VCaP (cell line): ENCODE measurements around the gene PAX5.
A peak's percentile ranks its signal among the peaks of the same experiment; 100 is the strongest.

Source experiments
- H3K27ac ChIP-seq: fragments of 450-650 bp; 2 replicates; pipeline ENCODE4 v1.5.1; 2017
- TF ChIP-seq, protein P1 (sequence below): fragments of 450-650 bp; conservative IDR thresholded peaks from 2 replicates; pipeline ENCODE4 v1.5.1; 2017; ENCODE audit warnings: mild to moderate bottlenecking, moderate library complexity

The PAX5 gene

DNA sequence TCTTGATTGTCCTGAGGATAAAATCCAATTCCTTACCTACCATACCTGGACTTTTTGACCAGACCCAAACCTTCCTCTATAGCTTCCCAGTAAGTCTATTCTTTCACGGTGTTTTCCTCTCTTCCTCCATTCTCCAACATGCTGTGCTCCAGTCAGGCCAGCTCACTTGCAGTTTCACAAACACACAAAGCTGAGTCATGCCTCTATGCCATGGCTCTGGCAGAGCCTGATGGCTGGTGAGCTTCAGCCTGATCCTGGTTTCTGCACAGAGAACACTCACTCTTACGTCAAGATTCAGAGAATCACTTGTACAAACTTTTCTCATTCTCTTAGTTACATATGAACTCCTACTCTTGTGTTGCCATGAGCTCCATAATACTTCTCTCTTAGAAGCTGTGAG is 27.7 kb upstream of the PAX5 start:
- H3K27ac ChIP-seq: no peak overlapping the region
- TF ChIP-seq, protein P1, sequence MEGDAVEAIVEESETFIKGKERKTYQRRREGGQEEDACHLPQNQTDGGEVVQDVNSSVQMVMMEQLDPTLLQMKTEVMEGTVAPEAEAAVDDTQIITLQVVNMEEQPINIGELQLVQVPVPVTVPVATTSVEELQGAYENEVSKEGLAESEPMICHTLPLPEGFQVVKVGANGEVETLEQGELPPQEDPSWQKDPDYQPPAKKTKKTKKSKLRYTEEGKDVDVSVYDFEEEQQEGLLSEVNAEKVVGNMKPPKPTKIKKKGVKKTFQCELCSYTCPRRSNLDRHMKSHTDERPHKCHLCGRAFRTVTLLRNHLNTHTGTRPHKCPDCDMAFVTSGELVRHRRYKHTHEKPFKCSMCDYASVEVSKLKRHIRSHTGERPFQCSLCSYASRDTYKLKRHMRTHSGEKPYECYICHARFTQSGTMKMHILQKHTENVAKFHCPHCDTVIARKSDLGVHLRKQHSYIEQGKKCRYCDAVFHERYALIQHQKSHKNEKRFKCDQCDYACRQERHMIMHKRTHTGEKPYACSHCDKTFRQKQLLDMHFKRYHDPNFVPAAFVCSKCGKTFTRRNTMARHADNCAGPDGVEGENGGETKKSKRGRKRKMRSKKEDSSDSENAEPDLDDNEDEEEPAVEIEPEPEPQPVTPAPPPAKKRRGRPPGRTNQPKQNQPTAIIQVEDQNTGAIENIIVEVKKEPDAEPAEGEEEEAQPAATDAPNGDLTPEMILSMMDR: no peak

DNA sequence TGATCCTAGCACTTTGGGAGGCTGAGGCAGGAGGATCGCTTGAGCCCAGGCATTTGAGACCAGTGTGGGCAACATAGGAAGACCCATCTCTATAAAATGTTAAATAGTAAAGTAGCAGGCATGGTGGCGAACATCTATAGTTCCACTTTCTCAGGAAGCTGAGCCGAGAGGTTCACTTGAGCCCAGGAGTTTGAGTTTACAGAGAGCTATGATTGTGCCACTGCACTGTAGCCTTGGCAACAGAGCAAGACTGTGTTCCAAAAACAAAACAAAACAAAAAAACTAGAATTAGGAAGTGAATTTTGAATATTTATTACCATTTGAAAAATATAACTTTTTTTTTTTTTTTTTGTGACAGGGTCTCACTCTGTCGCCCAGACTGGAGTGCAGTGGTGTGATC is 26.8 kb upstream of the PAX5 start:
- TF ChIP-seq, protein P1: no peak
- no peak overlapping the region for H3K27ac ChIP-seq

DNA sequence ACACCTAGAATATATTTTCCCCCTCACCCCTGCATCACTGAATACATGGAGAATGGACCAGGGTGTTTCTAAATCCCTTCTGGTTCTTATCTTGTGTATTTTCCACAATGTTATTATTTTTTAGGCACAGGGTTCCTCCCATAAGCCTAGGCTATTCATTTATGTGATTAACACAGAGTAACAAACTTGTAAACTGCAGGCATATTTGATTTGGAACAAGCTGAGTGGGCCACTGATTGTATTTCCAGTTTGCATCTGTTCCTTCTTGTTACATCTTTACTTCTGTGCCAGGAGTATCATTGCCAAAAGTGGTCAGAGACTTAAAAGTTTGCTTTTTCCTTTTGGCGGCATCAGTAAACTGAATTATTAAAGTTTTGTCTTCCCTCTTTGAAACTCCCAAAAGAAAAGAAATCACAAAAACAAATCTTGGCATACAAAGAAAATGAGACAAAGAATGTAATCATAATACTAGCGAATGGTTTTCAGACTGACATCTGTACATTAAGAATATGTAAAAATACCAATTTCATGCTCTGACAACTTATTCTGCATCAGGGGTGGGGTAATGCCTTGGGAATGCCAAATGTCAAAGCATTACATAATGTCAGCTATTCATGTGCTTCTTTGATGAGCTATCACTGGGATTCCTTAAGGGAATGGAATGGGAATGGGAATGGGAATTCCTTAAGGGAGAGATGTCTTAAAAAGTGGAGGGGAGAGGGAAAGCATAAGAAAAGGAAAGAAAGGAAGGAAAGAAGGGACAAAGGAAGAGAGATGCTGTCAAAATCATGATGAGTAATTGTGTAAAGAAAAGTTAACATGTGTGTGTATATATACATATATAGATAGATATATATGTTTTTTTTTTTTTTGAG is 22.2 kb upstream of the PAX5 start:
- peak overlapping the region; percentile 90 for H3K27ac ChIP-seq
- TF ChIP-seq, protein P1: no peak

DNA sequence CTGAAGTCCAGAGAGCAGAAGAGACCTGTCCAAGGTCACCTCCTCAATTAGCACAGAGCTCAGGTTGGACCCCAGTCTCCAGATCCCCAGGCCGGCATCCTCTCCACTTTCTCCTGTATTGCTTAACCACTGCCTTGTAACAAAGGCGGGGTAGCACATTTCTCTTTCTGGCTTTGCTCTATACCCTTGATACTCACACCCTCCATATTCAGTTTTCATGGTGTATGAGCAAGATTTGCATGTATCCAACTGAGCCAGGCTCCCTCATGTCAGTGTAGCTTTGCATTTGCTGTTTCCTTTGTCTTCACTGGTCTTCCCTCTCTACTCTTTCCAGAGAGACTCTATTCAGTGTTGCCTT is 20.3 kb upstream of the PAX5 start:
- peak overlapping the region; percentile 90; the same call in 1 of the 2 replicates for H3K27ac ChIP-seq

DNA sequence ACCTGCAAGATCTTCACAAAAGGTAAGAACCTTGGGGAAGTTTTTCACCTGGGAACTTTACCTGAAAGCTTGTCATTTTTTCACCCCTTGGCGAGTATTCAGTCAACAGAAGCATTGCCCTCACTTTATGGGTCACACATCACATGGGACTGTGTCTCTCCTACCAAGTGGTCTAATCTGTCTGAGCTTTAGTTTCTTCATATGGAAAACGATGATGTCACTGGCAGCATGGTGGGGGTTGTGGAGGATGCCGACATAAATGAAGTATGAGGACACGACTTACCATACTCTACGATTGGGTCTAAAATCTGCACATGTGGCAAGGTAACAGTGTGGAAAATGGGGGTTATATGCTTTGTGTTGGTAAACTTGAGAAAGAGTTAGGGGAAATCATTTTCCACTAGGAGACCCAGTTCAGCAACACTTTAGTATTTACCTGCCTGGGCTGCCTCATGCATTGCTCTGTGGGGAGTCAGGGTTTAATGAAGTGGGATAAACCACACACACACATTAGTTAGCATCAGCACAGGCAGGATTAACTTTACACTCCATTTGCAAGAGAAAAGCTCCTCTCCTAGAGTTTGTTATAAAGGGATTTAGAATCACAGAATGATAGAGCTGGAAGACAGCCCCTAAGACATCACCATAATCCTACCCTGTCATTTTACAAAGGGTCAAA is 19.8 kb upstream of the PAX5 start:
- TF ChIP-seq, protein P1: no peak

DNA sequence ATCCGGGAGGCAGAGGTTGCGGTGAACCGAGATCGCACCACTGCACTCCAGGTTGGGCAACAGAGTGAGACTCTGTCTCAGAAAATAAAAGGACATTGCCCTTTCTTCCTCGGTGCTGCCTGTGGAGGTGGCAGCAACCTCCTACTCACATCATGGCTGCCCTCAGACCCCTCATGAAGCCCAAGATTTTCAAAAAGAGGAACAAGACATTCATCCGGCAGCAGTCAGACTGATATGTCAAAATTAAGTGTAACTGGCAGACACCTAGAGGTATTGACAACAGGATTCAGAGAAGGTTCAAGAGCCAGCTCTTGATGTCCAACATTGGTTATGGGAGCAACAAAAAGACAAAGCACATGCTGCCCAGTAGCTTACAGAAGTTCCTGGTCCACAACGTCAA is 12.6 kb upstream of the PAX5 start:
- H3K27ac ChIP-seq: peak overlapping the region; percentile 60
- TF ChIP-seq, protein P1: no peak

More for the DNA sequence above, 19.8 kb upstream of the PAX5 start:
- peak overlapping the region; percentile 90; the same call in 1 of the 2 replicates for H3K27ac ChIP-seq

DNA sequence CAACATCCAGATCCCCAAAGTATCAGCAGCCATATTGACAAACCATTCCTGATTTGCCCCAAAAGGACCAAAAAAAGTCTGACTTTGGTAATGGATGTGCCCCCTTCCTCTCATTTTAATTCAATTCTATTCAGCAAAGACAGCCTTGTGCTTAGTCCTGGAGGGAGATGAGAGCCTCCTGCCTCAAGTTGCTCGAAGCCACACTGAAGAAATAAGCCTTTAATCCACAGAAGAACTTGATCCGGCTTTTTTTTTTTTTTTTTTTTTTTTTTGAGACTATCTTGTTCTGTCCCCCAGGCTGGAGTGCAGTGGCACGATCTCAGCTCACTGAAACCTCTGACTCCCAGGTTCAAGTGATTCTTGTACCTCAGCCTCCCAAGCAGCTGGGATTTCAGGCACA is 8.4 kb upstream of the PAX5 start:
- TF ChIP-seq, protein P1: no peak
- H3K27ac ChIP-seq: no peak overlapping the region
